ENCODE measurements around the gene SLC22A5. TPM values are rescaled to one million over a fixed set of nuclear protein-coding genes. Genes with fewer than 3 reads are reported as not detected.
A peak's percentile ranks its signal among the peaks of the same experiment; 100 is the strongest.

The SLC22A5 gene
- total RNA-seq, 1 donor from 2014 or later = 0.81 TPM

DNA sequence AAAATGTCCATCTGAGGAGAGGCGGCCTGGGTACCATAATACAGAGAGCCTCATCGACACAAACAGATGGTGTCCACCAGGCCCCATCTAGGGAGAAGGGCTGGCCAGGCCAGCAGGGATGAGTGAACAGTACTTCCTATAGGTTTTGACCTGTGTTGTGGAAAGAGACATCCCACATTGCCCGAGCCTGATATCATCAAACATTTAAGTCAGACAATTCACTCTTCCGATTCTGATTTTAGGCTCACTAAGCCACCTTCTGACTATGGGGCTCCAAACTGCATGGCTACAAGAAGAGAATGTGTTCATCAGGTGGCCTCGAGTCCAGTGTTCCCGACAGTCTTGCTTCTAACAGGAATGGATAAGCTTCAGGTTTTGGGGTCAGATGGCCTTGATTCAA is 38.9 kb downstream of the SLC22A5 start:
- H3K9me3 Mint-ChIP-seq (ENCODE audit: unreplicated experiment) = peaks cover 3% of the 10 kb centered on the region

DNA sequence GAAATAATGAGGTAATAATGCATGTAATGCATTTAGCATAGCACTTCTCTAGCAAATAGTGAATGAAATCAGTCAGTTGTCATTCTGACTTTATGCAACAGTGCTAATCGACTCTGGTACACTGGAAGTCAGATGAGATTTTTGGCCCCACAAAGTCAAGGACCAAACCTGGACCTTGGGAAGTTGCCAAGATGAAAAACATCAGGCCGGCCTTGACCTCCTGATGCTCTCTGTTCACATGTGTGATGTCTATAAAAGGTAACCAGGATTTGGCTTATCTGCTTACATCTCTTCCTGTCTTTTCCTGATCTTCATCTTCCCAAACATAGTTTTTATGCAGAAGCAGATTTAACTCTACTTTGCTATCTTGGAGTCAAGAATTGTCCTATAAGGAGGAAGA is 39.5 kb downstream of the SLC22A5 start:
- DNase-seq = no peak
- Mint-ChIP-seq H3K9me3 (ENCODE audit: unreplicated experiment) (peaks cover 3% of the 10 kb centered on the region), H3K36me3 (ENCODE audit: unreplicated experiment) (no peaks in the 10 kb centered on the region), H3K27me3 (ENCODE audit: unreplicated experiment) (peaks cover 3% of the 10 kb centered on the region), H3K4me3 (ENCODE audit: unreplicated experiment) (no peak overlapping the region), H3K4me1 (ENCODE audit: low read depth, unreplicated experiment) (peaks cover 3% of the 10 kb centered on the region), H3K27ac (ENCODE audit: unreplicated experiment) (no peak overlapping the region)
- TF ChIP-seq, protein P1, sequence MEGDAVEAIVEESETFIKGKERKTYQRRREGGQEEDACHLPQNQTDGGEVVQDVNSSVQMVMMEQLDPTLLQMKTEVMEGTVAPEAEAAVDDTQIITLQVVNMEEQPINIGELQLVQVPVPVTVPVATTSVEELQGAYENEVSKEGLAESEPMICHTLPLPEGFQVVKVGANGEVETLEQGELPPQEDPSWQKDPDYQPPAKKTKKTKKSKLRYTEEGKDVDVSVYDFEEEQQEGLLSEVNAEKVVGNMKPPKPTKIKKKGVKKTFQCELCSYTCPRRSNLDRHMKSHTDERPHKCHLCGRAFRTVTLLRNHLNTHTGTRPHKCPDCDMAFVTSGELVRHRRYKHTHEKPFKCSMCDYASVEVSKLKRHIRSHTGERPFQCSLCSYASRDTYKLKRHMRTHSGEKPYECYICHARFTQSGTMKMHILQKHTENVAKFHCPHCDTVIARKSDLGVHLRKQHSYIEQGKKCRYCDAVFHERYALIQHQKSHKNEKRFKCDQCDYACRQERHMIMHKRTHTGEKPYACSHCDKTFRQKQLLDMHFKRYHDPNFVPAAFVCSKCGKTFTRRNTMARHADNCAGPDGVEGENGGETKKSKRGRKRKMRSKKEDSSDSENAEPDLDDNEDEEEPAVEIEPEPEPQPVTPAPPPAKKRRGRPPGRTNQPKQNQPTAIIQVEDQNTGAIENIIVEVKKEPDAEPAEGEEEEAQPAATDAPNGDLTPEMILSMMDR (IDR thresholded peaks at IDR 0.05; ENCODE audit: partially characterized antibody, unreplicated experiment) = no peak

More for the DNA sequence above, 38.9 kb downstream of the SLC22A5 start:
- peaks cover 3% of the 10 kb centered on the region for H3K27me3 Mint-ChIP-seq (ENCODE audit: unreplicated experiment)
- no peak overlapping the region for H3K27ac Mint-ChIP-seq (ENCODE audit: unreplicated experiment)
- H3K4me1 Mint-ChIP-seq (ENCODE audit: low read depth, unreplicated experiment) = peaks cover 3% of the 10 kb centered on the region
- TF ChIP-seq, protein P1 (IDR thresholded peaks at IDR 0.05; ENCODE audit: partially characterized antibody, unreplicated experiment) = no peak
- no peaks in the 10 kb centered on the region for H3K36me3 Mint-ChIP-seq (ENCODE audit: unreplicated experiment)
- H3K4me3 Mint-ChIP-seq (ENCODE audit: unreplicated experiment) = no peak overlapping the region
- no peak for DNase-seq

DNA sequence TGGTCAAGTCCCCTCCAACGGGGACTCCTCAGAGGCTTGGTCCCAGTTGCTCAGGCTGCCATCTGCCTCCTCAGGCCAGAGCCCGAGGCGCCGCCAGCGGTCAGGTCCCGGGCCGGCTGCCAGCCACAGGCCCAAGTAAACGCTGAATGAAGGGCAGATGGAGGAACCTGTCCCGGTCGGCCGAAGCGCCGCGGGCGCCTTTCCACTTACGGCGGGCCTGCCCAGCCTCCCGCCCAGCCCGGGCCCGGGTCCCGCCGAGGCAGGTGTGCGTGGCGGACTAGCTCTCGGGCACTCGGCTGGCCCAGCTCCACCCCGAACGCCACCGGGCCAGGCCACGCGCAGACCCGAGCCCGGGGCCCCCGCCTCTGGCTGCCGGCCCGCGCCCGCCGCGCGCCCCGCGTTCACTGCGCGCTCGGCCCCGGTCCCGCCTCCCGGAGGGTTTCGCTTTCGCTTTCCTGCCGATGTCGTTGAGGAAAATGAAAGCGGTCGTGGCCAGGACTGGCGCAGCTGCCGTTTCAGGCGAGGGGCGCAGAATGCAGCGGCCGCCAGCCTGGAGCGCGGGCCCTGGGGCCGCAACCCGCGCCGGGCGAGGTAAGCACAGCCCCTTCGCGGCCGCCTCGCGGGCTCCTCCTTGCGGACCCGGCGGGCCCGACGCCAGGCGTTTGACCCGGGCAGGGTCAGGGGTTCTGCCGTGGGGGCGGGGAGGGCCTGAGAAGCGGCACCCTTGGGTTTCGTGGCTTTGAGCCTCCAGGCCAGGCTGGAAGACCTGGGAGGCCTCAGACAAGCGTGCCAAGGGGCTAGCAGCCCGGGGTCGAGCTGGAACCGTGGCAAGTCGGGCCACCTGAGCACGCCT is 41.2 kb downstream of the SLC22A5 start:
- peak; percentile 89 for DNase-seq
- peak overlapping the region; percentile 57 for H3K27ac Mint-ChIP-seq (ENCODE audit: unreplicated experiment)
- peaks cover 3% of the 10 kb centered on the region for H3K9me3 Mint-ChIP-seq (ENCODE audit: unreplicated experiment)
- peaks cover 3% of the 10 kb centered on the region for H3K4me1 Mint-ChIP-seq (ENCODE audit: low read depth, unreplicated experiment)
- peak overlapping the region; percentile 75 for H3K4me3 Mint-ChIP-seq (ENCODE audit: unreplicated experiment)
- TF ChIP-seq, protein P1 (IDR thresholded peaks at IDR 0.05; ENCODE audit: partially characterized antibody, unreplicated experiment) = peak; percentile 81
- peaks cover 3% of the 10 kb centered on the region for H3K27me3 Mint-ChIP-seq (ENCODE audit: unreplicated experiment)
- H3K36me3 Mint-ChIP-seq (ENCODE audit: unreplicated experiment) = no peaks in the 10 kb centered on the region

DNA sequence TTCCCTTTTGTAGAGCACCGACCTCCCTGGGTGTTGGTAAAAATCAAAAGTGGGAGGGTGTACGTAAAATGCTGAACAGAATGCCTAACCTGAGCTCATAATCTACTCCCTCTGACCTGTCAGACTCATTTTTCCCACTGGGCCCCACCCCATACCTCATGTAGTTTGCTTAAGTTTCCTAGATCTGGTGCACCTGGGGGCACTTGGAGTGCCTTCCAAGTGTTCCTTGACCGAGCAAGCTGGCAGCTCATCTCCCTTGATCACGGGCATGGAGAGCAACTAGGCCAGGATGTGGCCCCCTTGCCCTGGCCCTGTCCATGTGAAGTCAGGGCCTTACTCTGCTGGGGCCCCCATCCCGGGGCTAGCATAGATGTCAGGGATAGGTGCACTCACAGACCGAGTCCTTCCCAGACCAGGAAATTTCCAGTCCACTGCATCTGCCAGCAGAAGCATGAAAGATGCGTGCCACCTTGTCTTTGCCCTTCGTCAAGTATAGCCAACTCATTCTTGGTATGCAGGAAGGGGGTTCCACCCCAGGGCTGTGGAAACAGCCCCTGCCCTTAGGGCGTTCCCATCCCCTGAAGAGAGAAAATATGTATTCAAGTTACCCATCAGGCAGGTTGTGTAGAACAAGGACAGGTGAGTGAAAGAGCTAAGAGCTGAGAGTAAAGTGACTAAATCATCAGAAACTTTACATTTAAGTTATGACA is 41.9 kb downstream of the SLC22A5 start:
- peak overlapping the region; percentile 75 for H3K4me3 Mint-ChIP-seq (ENCODE audit: unreplicated experiment)
- H3K36me3 Mint-ChIP-seq (ENCODE audit: unreplicated experiment) = no peaks in the 10 kb centered on the region
- peak overlapping the region; percentile 4 for H3K27ac Mint-ChIP-seq (ENCODE audit: unreplicated experiment)
- TF ChIP-seq, protein P1 (IDR thresholded peaks at IDR 0.05; ENCODE audit: partially characterized antibody, unreplicated experiment) = no peak
- H3K27me3 Mint-ChIP-seq (ENCODE audit: unreplicated experiment) = peaks cover 3% of the 10 kb centered on the region
- peaks cover 3% of the 10 kb centered on the region for H3K9me3 Mint-ChIP-seq (ENCODE audit: unreplicated experiment)
- no peak for DNase-seq
- peaks cover 3% of the 10 kb centered on the region for H3K4me1 Mint-ChIP-seq (ENCODE audit: low read depth, unreplicated experiment)

DNA sequence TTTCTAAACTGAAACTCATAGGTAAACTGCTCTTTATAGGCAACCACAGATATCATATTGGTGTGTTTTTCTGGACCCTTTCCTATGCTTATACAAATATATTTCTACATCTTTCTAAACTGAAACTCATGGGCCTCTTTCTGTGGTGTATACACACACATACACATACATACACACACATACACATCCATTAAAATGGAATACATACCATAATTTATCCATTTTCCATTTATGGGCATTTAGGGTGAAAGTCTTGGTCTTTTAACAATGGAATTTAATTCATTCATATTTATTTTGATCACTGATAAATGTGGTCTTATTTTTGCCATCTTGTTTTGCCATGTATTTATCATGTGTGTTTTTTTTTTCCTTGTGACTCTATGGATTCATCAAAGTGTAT is 44.1 kb downstream of the SLC22A5 start:
- no peak for DNase-seq
- H3K27me3 Mint-ChIP-seq (ENCODE audit: unreplicated experiment) = peaks cover 3% of the 10 kb centered on the region
- H3K27ac Mint-ChIP-seq (ENCODE audit: unreplicated experiment) = no peak overlapping the region
- peaks cover 3% of the 10 kb centered on the region for H3K4me1 Mint-ChIP-seq (ENCODE audit: low read depth, unreplicated experiment)
- H3K36me3 Mint-ChIP-seq (ENCODE audit: unreplicated experiment) = no peaks in the 10 kb centered on the region
- no peak overlapping the region for H3K4me3 Mint-ChIP-seq (ENCODE audit: unreplicated experiment)
- TF ChIP-seq, protein P1 (IDR thresholded peaks at IDR 0.05; ENCODE audit: partially characterized antibody, unreplicated experiment) = no peak
- H3K9me3 Mint-ChIP-seq (ENCODE audit: unreplicated experiment) = peaks cover 3% of the 10 kb centered on the region
